HG03442 (cell line): ENCODE results near the gene PTPRD.

Source experiments
- ATAC-seq: cut with Tn5 transposase; IDR thresholded peaks from one replicate; pipeline ENCODE4 v1.9.1; 2021; ENCODE audit warnings: mild to moderate bottlenecking, moderate library complexity; ENCODE audit not compliant: unreplicated experiment

The PTPRD gene

GRCh38 chr9:10055886-10056395, 556.9 kb downstream of the PTPRD start:
- ATAC-seq: no peak

GRCh38 chr9:10054456-10054855, 558.3 kb downstream of the PTPRD start:
- no peak for ATAC-seq

GRCh38 chr9:10052916-10053315, 559.9 kb downstream of the PTPRD start:
- no peak for ATAC-seq

- no peak for ATAC-seq
These were observed 560.6 kb downstream of the PTPRD start for GRCh38 chr9:10052181-10052580.

- ATAC-seq: no peak
These were observed 562.8 kb downstream of the PTPRD start for GRCh38 chr9:10050016-10050415.

GRCh38 chr9:10048994-10049393, 563.8 kb downstream of the PTPRD start:
- ATAC-seq: no peak

- no peak for ATAC-seq
These were observed 567.2 kb downstream of the PTPRD start for GRCh38 chr9:10045598-10045997.

GRCh38 chr9:10041726-10042229, 571.0 kb downstream of the PTPRD start:
- no peak for ATAC-seq

GRCh38 chr9:10036095-10036494, 576.7 kb downstream of the PTPRD start:
- no peak for ATAC-seq

- ATAC-seq: no peak
These were observed 580.6 kb downstream of the PTPRD start for GRCh38 chr9:10032166-10032565.

- no peak for ATAC-seq
These were observed 586.3 kb downstream of the PTPRD start for GRCh38 chr9:10026443-10026984.

- no peak for ATAC-seq
These were observed 597.0 kb downstream of the PTPRD start for GRCh38 chr9:10015755-10016154.

- no peak for ATAC-seq
These were observed 597.9 kb downstream of the PTPRD start for GRCh38 chr9:10014889-10015288.

GRCh38 chr9:10009401-10009800, 603.4 kb downstream of the PTPRD start:
- no peak for ATAC-seq

- no peak for ATAC-seq
These were observed 604.6 kb downstream of the PTPRD start for GRCh38 chr9:10008101-10008799.

- no peak for ATAC-seq
These were observed 605.4 kb downstream of the PTPRD start for GRCh38 chr9:10007356-10007755.

GRCh38 chr9:10005206-10005605, 607.6 kb downstream of the PTPRD start:
- ATAC-seq: no peak

- ATAC-seq: no peak
These were observed 609.8 kb downstream of the PTPRD start for GRCh38 chr9:10003047-10003446.

- ATAC-seq: no peak
These were observed 612.1 kb downstream of the PTPRD start for GRCh38 chr9:10000669-10001068.

- ATAC-seq: peak; percentile 52
These were observed 614.1 kb downstream of the PTPRD start for GRCh38 chr9:9998491-9999287.

- ATAC-seq: no peak
These were observed 615.2 kb downstream of the PTPRD start for GRCh38 chr9:9997585-9997984.

- no peak for ATAC-seq
These were observed 616.5 kb downstream of the PTPRD start for GRCh38 chr9:9996259-9996658.
